H9 (cell line): ENCODE measurements around the gene ZNF674. TPM values are rescaled to one million over a fixed set of nuclear protein-coding genes. Genes with fewer than 3 reads are reported as not detected.

Experiments
- DNase-seq: peaks from one replicate; pipeline ENCODE4 v3.0.0-alpha.2; 2017
- H2AFZ ChIP-seq: one replicate; pipeline ENCODE4 v1.6.1; 2013; ENCODE audit warnings: mild to moderate bottlenecking, low read length, control low read depth, moderate library complexity
- H2AK5ac ChIP-seq: 2 replicates; pipeline ENCODE4 v1.6.1; 2013; ENCODE audit warnings: low read length, control low read depth, mixed read lengths; ENCODE audit not compliant: insufficient read length
- H2BK120ac ChIP-seq: one replicate; pipeline ENCODE4 v1.6.1; 2013; ENCODE audit warnings: low read depth, mild to moderate bottlenecking, low read length, control low read depth, inconsistent platforms; ENCODE audit not compliant: poor library complexity, severe bottlenecking
- H2BK12ac ChIP-seq: 2 replicates; pipeline ENCODE4 v1.6.1; 2013; ENCODE audit warnings: low read length, control low read depth, mixed read lengths, low read depth; ENCODE audit not compliant: insufficient read length
- H2BK15ac ChIP-seq: 2 replicates; pipeline ENCODE4 v1.6.1; 2013; ENCODE audit warnings: low read depth, low read length, control low read depth
- H2BK20ac ChIP-seq: one replicate; pipeline ENCODE4 v1.6.1; 2013; ENCODE audit warnings: low read depth, mild to moderate bottlenecking, low read length, control low read depth, inconsistent platforms; ENCODE audit not compliant: poor library complexity, severe bottlenecking
- H2BK5ac ChIP-seq: 2 replicates; pipeline ENCODE4 v1.6.1; 2013; ENCODE audit warnings: low read length, control low read depth, mixed read lengths; ENCODE audit not compliant: insufficient read length
- H3K14ac ChIP-seq: 2 replicates; pipeline ENCODE4 v1.6.1; 2013; ENCODE audit warnings: low read length, control low read depth; ENCODE audit not compliant: insufficient read depth
- H3K18ac ChIP-seq: 2 replicates; pipeline ENCODE4 v1.6.1; 2013; ENCODE audit warnings: low read depth, mild to moderate bottlenecking, mixed read lengths, low read length, control low read depth; ENCODE audit not compliant: insufficient read length
- H3K23ac ChIP-seq: 2 replicates; pipeline ENCODE4 v1.6.1; 2013; ENCODE audit warnings: low read length, control low read depth, mixed read lengths, low read depth; ENCODE audit not compliant: insufficient read length
- H3K23me2 ChIP-seq: 2 replicates; pipeline ENCODE4 v1.6.1; 2013; ENCODE audit warnings: low read depth, mild to moderate bottlenecking, mixed read lengths, low read length, control low read depth; ENCODE audit not compliant: insufficient read length, poor library complexity, severe bottlenecking
- H3K27ac ChIP-seq: 2 replicates; pipeline ENCODE4 v1.5.1; 2013; ENCODE audit warnings: low read length, control low read depth, mixed read lengths, low read depth; ENCODE audit not compliant: insufficient read length
- H3K27me3 ChIP-seq: 2 replicates; pipeline ENCODE4 v1.6.1; 2013; ENCODE audit warnings: low read length, control low read depth, inconsistent platforms; ENCODE audit not compliant: insufficient read depth
- H3K4ac ChIP-seq: 2 replicates; pipeline ENCODE4 v1.6.1; 2013; ENCODE audit warnings: low read depth, mild to moderate bottlenecking, control low read depth, inconsistent platforms, low read length, moderate library complexity
- H3K4me1 ChIP-seq: 2 replicates; pipeline ENCODE4 v1.6.1; 2013; ENCODE audit warnings: low read length, control low read depth, inconsistent platforms; ENCODE audit not compliant: insufficient read depth
- H3K4me2 ChIP-seq: 2 replicates; pipeline ENCODE4 v1.6.1; 2013; ENCODE audit warnings: low read length, control low read depth, mixed read lengths; ENCODE audit not compliant: insufficient read length, insufficient read depth
- H3K56ac ChIP-seq: 2 replicates; pipeline ENCODE4 v1.6.1; 2013; ENCODE audit warnings: low read depth, mild to moderate bottlenecking, mixed read lengths, low read length, control low read depth; ENCODE audit not compliant: insufficient read length
- H3K79me1 ChIP-seq: 2 replicates; pipeline ENCODE4 v1.6.1; 2013; ENCODE audit warnings: low read depth, mild to moderate bottlenecking, moderate library complexity, low read length, control low read depth, inconsistent platforms; ENCODE audit not compliant: insufficient read depth, poor library complexity, severe bottlenecking
- H3K79me2 ChIP-seq: 2 replicates; pipeline ENCODE4 v1.6.1; 2013; ENCODE audit warnings: low read length, control low read depth, inconsistent platforms; ENCODE audit not compliant: insufficient read depth
- H3K9ac ChIP-seq: 2 replicates; pipeline ENCODE4 v1.6.1; 2013; ENCODE audit warnings: low read length, control low read depth, mixed read lengths; ENCODE audit not compliant: insufficient read length; ENCODE audit errors: extremely low read depth
- H3K9me3 ChIP-seq: one replicate; pipeline ENCODE4 v1.6.1; 2013; ENCODE audit warnings: low read depth, low read length, inconsistent platforms; ENCODE audit not compliant: control insufficient read depth
- H3T11ph ChIP-seq: one replicate; pipeline ENCODE4 v1.6.1; 2013; ENCODE audit warnings: mild to moderate bottlenecking, low read length, control low read depth, inconsistent platforms
- H4K20me1 ChIP-seq: one replicate; pipeline ENCODE4 v1.6.1; 2013; ENCODE audit not compliant: control insufficient read depth, insufficient read length, insufficient read depth
- H4K5ac ChIP-seq: 2 replicates; pipeline ENCODE4 v1.6.1; 2013; ENCODE audit warnings: low read depth, mild to moderate bottlenecking, mixed read lengths, low read length, control low read depth; ENCODE audit not compliant: insufficient read length
- H4K8ac ChIP-seq: replicated peaks from 2 replicates; pipeline ENCODE4 v1.6.1; 2013; ENCODE audit warnings: low read length, control low read depth, mixed read lengths, low read depth; ENCODE audit not compliant: insufficient read length
- H4K91ac ChIP-seq: 2 replicates; pipeline ENCODE4 v1.6.1; 2013; ENCODE audit warnings: low read depth, mild to moderate bottlenecking, moderate library complexity, mixed read lengths, low read length, control low read depth; ENCODE audit not compliant: insufficient read length
- H3K27ac Mint-ChIP-seq, 3 experiments: 2 replicates in 2 of 3; 3 replicates in 1 of 3; pipeline ENCODE4 v1.8.0; 2020 to 2021; ENCODE audit warnings: mixed read lengths in 3 of 3, mild to moderate bottlenecking in 1 of 3, moderate library complexity in 1 of 3
- H3K27me3 Mint-ChIP-seq: 2 replicates; pipeline ENCODE4 v1.8.0; 2021; ENCODE audit warnings: low read depth, mild to moderate bottlenecking, moderate library complexity, mixed read lengths
- H3K36me3 Mint-ChIP-seq, 3 experiments: 2 replicates in 2 of 3; 3 replicates in 1 of 3; pipeline ENCODE4 v1.8.0; 2020 to 2021; ENCODE audit warnings: low read depth in 3 of 3, mixed read lengths in 3 of 3; ENCODE audit not compliant: insufficient read depth in 1 of 3
- H3K4me1 Mint-ChIP-seq, 2 experiments: 2 replicates each; pipeline ENCODE4 v1.8.0; 2020; ENCODE audit warnings: mixed read lengths in 2 of 2
- H3K4me3 Mint-ChIP-seq, 2 experiments: 2 replicates in 1 of 2; 3 replicates in 1 of 2; pipeline ENCODE4 v1.8.0; 2020 to 2021; ENCODE audit warnings: mild to moderate bottlenecking in 2 of 2, mixed read lengths in 2 of 2, moderate library complexity in 1 of 2
- H3K9me3 Mint-ChIP-seq, 2 experiments: 2 replicates in 1 of 2; 3 replicates in 1 of 2; pipeline ENCODE4 v1.8.0; 2020; ENCODE audit warnings: mild to moderate bottlenecking in 2 of 2, mixed read lengths in 2 of 2, moderate library complexity in 1 of 2
- CTCF ChIP-seq: fragments of 200-600 bp; sonication (generic); conservative IDR thresholded peaks from 3 replicates; pipeline ENCODE4 v1.8.0; 2021; ENCODE audit warnings: antibody characterized with exemption, mild to moderate bottlenecking
- WGBS: extraction: QIAGEN DNeasy Blood & Tissue Kit; methylation state at CpG from one replicate; pipeline ENCODE4 v1.1.7; 2013; ENCODE audit warnings: missing lambda C conversion rate, low lambda C conversion rate, mixed read lengths; ENCODE audit not compliant: insufficient read length; ENCODE audit errors: extremely low coverage; 5-methylcytosine and 5-hydroxymethylcytosine counted together
- total RNA-seq: library from RNA; stranded (reverse); gene quantifications from 2 replicates; pipeline ENCODE4 v1.2.1, GENCODE V29; 2021

ZNF674 gene
- total RNA-seq, 1 experiment from 2014 or later = 10.1 TPM

DNA sequence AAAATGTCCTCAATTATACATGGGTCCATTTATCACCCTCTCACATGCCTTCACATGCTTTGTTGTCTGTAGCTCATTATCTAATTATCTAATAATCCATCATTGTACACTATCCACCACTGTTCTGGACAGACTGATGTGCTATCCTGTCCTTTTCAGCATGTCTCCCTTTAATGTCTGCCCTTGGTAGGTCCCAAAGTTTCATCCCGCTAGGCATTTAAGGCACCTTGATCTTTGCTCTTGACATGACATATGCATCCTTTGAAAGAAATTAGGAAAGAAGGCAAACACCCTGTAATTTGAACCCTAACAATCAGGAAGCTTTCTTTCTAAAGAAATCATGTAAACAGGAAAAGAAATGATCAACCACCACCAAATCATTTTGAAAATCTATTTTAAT lies 34.0 kb upstream of the ZNF674 start:
- Histone ChIP-seq H2BK15ac (no peak overlapping the region), H3K9ac (no peak overlapping the region), H3K4me2 (no peak overlapping the region), H3K23ac (no peak overlapping the region), H2BK20ac (no peak overlapping the region), H3K4ac (no peak overlapping the region), H3K27ac (no peak overlapping the region), H4K20me1 (no peaks in the 10 kb centered on the region), H2BK12ac (no peak overlapping the region), H2AFZ (no peak overlapping the region), H4K91ac (no peak overlapping the region), H3K56ac (no peak overlapping the region), H3K18ac (no peak overlapping the region), H4K5ac (no peak overlapping the region), H3K9me3 (peaks cover 14% of the 10 kb centered on the region), H3K14ac (no peak overlapping the region), H2BK5ac (no peak overlapping the region), H3K79me1 (no peaks in the 10 kb centered on the region), H2BK120ac (no peak overlapping the region), H3K4me1 (no peaks in the 10 kb centered on the region; the same call in 1 of the 2 replicates), H4K8ac (no peak overlapping the region), H3K27me3 (no peaks in the 10 kb centered on the region; the same call in 1 of the 2 replicates), H3T11ph (no peak overlapping the region), H3K79me2 (peaks cover 16% of the 10 kb centered on the region; the same call in 1 of the 2 replicates), H2AK5ac (no peak overlapping the region), H3K23me2 (peaks cover 5% of the 10 kb centered on the region)
- H3K4me1 Mint-ChIP-seq = peaks cover 26 to 33% of the 10 kb centered on the region in 2 experiments
- H3K27me3 Mint-ChIP-seq = peaks cover 2% of the 10 kb centered on the region
- H3K9me3 Mint-ChIP-seq = peaks cover 67 to 72% of the 10 kb centered on the region in 2 experiments
- WGBS = no CpG with 5 or more reads among the region's 1 CpG
- peaks cover 22 to 46% (median 26%) of the 10 kb centered on the region in 3 experiments for H3K36me3 Mint-ChIP-seq
- H3K4me3 Mint-ChIP-seq = no peak overlapping the region
- TF ChIP-seq CTCF = no peak
- no peak for DNase-seq
- H3K27ac Mint-ChIP-seq = no peak overlapping the region
